ENCODE results near the gene TYR.
"Not testable (repeated sequence)": the region's sequence is repeated elsewhere in the genome, so short reads cannot be mapped to it uniquely, and the experiment has no call there.

DNA sequence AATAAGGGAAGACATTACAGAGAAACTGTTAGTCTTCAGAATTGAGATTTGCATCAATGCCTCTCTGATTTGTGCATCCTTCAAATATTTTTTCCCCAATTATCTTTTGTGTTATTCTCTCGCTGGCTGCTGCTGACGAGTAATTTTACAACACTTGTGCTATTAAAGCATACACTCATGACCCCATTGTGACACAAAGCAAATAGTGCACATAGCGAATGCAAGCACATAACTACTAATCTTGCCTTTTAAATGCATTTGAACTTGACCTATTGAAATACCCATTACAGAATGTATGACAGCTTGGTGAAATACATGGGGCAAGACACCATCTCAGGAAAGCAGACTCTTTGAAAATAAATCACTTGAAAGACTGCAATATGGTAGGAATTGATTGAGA, 132.9 kb downstream of the TYR start:
- TF ChIP-seq TAF1 (IDR thresholded peaks at IDR 0.05; ENCODE audit: low read depth, low read length); POLR2A (IDR thresholded peaks at IDR 0.05; ENCODE audit: low read depth, low read length); POLR2AphosphoS5 (IDR thresholded peaks at IDR 0.05; ENCODE audit: low read depth, low read length); SPI1 (IDR thresholded peaks at IDR 0.05; ENCODE audit: low read depth, low read length); PAX5 (IDR thresholded peaks at IDR 0.05; ENCODE audit: insufficient read depth, low read length, severe bottlenecking); POU2F2 (IDR thresholded peaks at IDR 0.05; ENCODE audit: low read depth, low read length): not testable (repeated sequence)
